ENCODE measurements around the gene DPPA5. TPM values are rescaled to one million over a fixed set of nuclear protein-coding genes. Genes with fewer than 3 reads are reported as not detected.

DPPA5 gene
- total and polyA plus RNA-seq, 2 donors (not counting 3 experiments of a cell fraction or from before 2014, with no cell fraction given) = not detected

- FAIRE-seq (no peak), DNase-seq (ENCODE audit: low read depth, low spot score) (no peak)
- Histone ChIP-seq H3K79me2 (ENCODE audit: control insufficient read depth, insufficient read depth, low read length) (no peaks in the 10 kb centered on the region), H2AFZ (ENCODE audit: low read depth, low read length) (no peak overlapping the region), H3K9me3 (replicated peaks; ENCODE audit: control insufficient read depth, insufficient read depth, low read length) (no peaks in the 10 kb centered on the region), H3K27me3 (ENCODE audit: control insufficient read depth in 2 of 2, insufficient read depth in 2 of 2, low read length in 2 of 2) (no peaks in the 10 kb centered on the region), H3K4me2 (ENCODE audit: insufficient read depth, low read length) (no peak overlapping the region), H3K4me1 (ENCODE audit: control insufficient read depth, extremely low read depth, insufficient read depth, low read length) (no peaks in the 10 kb centered on the region), H3K4me3 (replicated peaks in 1 of 3; ENCODE audit: insufficient read depth in 1 of 3, low read depth in 1 of 3, low read length in 3 of 3) (no peak overlapping the region), H3K36me3 (ENCODE audit: control insufficient read depth in 2 of 2, extremely low read depth in 1 of 2, insufficient read depth in 2 of 2, low read length in 2 of 2) (no peaks in the 10 kb centered on the region), H4K20me1 (replicated peaks; ENCODE audit: control insufficient read depth, extremely low read depth, insufficient read depth, low read length) (no peaks in the 10 kb centered on the region), H3K27ac (ENCODE audit: insufficient read depth, low read depth, low read length) (no peak overlapping the region), H3K9ac (replicated peaks; ENCODE audit: extremely low read depth, insufficient read depth, low read length) (no peak overlapping the region), H3K9me1 (replicated peaks; ENCODE audit: control insufficient read depth, extremely low read depth, insufficient read depth, low read length) (no peaks in the 10 kb centered on the region)
- ChIA-PET CTCF (no interaction called here), POLR2A (no interaction called here)
- TF ChIP-seq, protein P1, sequence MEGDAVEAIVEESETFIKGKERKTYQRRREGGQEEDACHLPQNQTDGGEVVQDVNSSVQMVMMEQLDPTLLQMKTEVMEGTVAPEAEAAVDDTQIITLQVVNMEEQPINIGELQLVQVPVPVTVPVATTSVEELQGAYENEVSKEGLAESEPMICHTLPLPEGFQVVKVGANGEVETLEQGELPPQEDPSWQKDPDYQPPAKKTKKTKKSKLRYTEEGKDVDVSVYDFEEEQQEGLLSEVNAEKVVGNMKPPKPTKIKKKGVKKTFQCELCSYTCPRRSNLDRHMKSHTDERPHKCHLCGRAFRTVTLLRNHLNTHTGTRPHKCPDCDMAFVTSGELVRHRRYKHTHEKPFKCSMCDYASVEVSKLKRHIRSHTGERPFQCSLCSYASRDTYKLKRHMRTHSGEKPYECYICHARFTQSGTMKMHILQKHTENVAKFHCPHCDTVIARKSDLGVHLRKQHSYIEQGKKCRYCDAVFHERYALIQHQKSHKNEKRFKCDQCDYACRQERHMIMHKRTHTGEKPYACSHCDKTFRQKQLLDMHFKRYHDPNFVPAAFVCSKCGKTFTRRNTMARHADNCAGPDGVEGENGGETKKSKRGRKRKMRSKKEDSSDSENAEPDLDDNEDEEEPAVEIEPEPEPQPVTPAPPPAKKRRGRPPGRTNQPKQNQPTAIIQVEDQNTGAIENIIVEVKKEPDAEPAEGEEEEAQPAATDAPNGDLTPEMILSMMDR (IDR thresholded peaks at IDR 0.05; ENCODE audit: extremely low read depth in 1 of 2, insufficient read depth in 1 of 2, low read depth in 1 of 2, low read length in 2 of 2) = no peak
- TF ChIP-seq EZH2 (IDR thresholded peaks at IDR 0.05; ENCODE audit: borderline replicate concordance, low read depth, low read length, severe bottlenecking) (no peak), POLR2A (IDR thresholded peaks at IDR 0.05; ENCODE audit: low read depth, low read length) (no peak), FOS (IDR thresholded peaks at IDR 0.05; ENCODE audit: borderline replicate concordance, insufficient read depth, low read length) (no peak)
- intact Hi-C loops (cut with micrococcal nuclease) = no loop called here
- BruUV-seq (replicated peaks) = no TSS peak
- dilution Hi-C loops (cut with MboI; ENCODE audit: extremely low pct_ligation_motif_present, low sequenced_read_pairs) = no loop called here
These were observed 8.9 kb upstream of the DPPA5 start for GRCh38 chr6:73362869-73363536.

DNA sequence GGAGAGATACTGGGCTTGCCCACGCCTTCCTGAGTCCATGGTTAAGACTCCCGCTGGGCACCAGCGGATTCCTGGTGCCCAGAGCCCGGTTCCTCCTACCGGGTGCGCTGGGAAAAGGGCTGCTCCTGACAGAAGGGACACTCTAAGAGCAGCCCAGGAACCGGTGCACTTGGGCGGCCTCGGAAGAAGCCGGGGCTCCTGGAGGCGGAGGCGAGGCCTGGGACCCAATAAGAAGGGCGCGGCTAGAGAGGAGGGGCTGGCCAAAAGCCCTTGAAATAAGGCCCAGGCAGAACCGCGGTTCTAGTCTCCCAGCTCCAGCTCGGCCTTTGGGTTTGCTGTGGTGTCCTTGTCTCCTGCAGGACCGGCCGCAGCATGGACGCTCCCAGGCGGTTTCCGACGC lies 8.3 kb upstream of the DPPA5 start, which contains the start of gene KHDC3L:
Gene KHDC3L (plus strand): TSS at position 301 of the 400 bp plus-strand sequence. CDS start 72 bp downstream, at position 373.
- Histone ChIP-seq H3K9me3 (replicated peaks; ENCODE audit: control insufficient read depth, insufficient read depth, low read length) (no peaks in the 10 kb centered on the region), H2AFZ (ENCODE audit: low read depth, low read length) (no peak within 1 kb of the TSS), H3K36me3 (ENCODE audit: control insufficient read depth in 2 of 2, extremely low read depth in 1 of 2, insufficient read depth in 2 of 2, low read length in 2 of 2) (no peaks in the 10 kb centered on the region), H3K4me2 (ENCODE audit: insufficient read depth, low read length) (no peak within 1 kb of the TSS), H3K4me3 (replicated peaks in 1 of 3; ENCODE audit: insufficient read depth in 1 of 3, low read depth in 1 of 3, low read length in 3 of 3) (no peak within 1 kb of the TSS), H4K20me1 (replicated peaks; ENCODE audit: control insufficient read depth, extremely low read depth, insufficient read depth, low read length) (no peaks in the 10 kb centered on the region), H3K27me3 (ENCODE audit: control insufficient read depth in 2 of 2, insufficient read depth in 2 of 2, low read length in 2 of 2) (no peaks in the 10 kb centered on the region), H3K4me1 (ENCODE audit: control insufficient read depth, extremely low read depth, insufficient read depth, low read length) (no peaks in the 10 kb centered on the region), H3K79me2 (ENCODE audit: control insufficient read depth, insufficient read depth, low read length) (no peaks in the 10 kb centered on the region), H3K9ac (replicated peaks; ENCODE audit: extremely low read depth, insufficient read depth, low read length) (no peak within 1 kb of the TSS), H3K9me1 (replicated peaks; ENCODE audit: control insufficient read depth, extremely low read depth, insufficient read depth, low read length) (no peaks in the 10 kb centered on the region), H3K27ac (ENCODE audit: insufficient read depth, low read depth, low read length) (no peak within 1 kb of the TSS)
- DNase-seq (ENCODE audit: low read depth, low spot score) (no peak), FAIRE-seq (no peak)
- POLR2A ChIA-PET = no interaction called here
- TF ChIP-seq FOS (IDR thresholded peaks at IDR 0.05; ENCODE audit: borderline replicate concordance, insufficient read depth, low read length) (no peak), POLR2AphosphoS5 (IDR thresholded peaks at IDR 0.05; ENCODE audit: insufficient read depth, low read depth, low read length) (no peak), JUN (IDR thresholded peaks at IDR 0.05; ENCODE audit: borderline replicate concordance, insufficient read depth, insufficient read length, low read depth) (no peak), EZH2 (IDR thresholded peaks at IDR 0.05; ENCODE audit: borderline replicate concordance, low read depth, low read length, severe bottlenecking) (no peak), POLR2A (IDR thresholded peaks at IDR 0.05; ENCODE audit: low read depth, low read length) (no peak), MYC (IDR thresholded peaks at IDR 0.05; ENCODE audit: low read depth, low read length) (no peak), GATA2 (IDR thresholded peaks at IDR 0.05; ENCODE audit: insufficient read depth, insufficient read length, low read depth, low read length) (no peak)
- TF ChIP-seq, protein P1 (IDR thresholded peaks at IDR 0.05; ENCODE audit: extremely low read depth in 1 of 2, insufficient read depth in 1 of 2, low read depth in 1 of 2, low read length in 2 of 2) = no peak
- dilution Hi-C loops (cut with MboI; ENCODE audit: extremely low pct_ligation_motif_present, low sequenced_read_pairs) (no loop called here), intact Hi-C loops (cut with micrococcal nuclease) (no loop called here)
- CTCF ChIA-PET = no interaction called here
- BruUV-seq (replicated peaks) = no TSS peak
